Umbilical cord (tissue), 2 donors: ENCODE measurements around the gene CBARP. TPM values are rescaled to one million over a fixed set of nuclear protein-coding genes. Genes with fewer than 3 reads are reported as not detected.
"Not testable (repeated sequence)": the region's sequence is repeated elsewhere in the genome, so short reads cannot be mapped to it uniquely, and the experiment has no call there.

Source experiments
- DNase-seq: peaks from one replicate; pipeline ENCODE4 v3.0.0-alpha.2; 2015; ENCODE audit warnings: low spot score
- total RNA-seq: library from RNA; depleted of rRNA; stranded (reverse); fragments of >200 nt; gene quantifications from one replicate; pipeline ENCODE4 v1.2.3, GENCODE V29; 2014; ENCODE audit warnings: low replicate concordance; ENCODE audit not compliant: insufficient read depth

CBARP gene
- total RNA-seq, 1 donor from 2014 or later, result not detected

- peak; percentile 87 for DNase-seq
Observed at GRCh38 chr19:1253514-1254080, 15.8 kb upstream of the CBARP start.

DNA sequence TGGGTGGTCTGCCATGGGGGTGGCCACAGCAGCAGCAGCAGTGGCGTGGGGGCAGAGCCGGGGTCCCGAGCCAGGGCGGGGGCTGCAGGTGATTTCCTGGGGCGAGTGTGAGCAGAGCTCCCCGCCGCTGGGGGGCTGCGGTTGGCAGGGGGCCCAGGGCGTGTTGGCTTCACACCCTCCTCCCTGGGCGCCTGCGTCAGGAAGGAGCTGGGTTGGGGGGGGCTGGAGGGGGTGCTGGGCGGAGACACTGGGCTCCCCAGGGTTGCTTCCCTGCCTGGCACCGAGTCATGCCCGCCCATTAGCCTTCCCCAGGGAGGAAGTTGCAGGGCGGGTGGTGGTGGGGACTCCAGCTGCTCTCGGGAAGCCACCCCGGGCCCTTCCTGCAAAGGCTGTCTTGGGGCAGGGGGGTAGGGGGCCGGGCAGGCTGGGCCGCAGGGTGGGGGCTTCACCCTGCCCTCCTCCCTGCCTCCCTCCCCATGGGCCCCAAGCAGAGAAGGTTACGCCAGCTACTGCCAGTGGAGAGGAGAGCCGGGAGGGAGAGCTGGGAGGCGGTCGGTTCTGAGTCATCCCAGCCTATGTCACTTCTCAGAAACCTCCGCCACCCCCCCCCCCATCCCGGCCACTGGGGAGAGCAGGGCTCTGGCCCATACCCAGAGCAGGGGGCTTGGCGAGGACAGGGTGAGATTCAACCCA lies 15.2 kb upstream of the CBARP start:
- DNase-seq, result peak; percentile 97

- peak; percentile 90 for DNase-seq
Observed at GRCh38 chr19:1252221-1252820, 14.5 kb upstream of the CBARP start.

- DNase-seq, result peak; percentile 85
Observed at GRCh38 chr19:1251330-1252220, 13.8 kb upstream of the CBARP start.

- peak; percentile 79 for DNase-seq
Observed at GRCh38 chr19:1250437-1251260, 12.8 kb upstream of the CBARP start.

GRCh38 chr19:1249990-1250436 lies 12.2 kb upstream of the CBARP start:
- DNase-seq, result no peak

DNA sequence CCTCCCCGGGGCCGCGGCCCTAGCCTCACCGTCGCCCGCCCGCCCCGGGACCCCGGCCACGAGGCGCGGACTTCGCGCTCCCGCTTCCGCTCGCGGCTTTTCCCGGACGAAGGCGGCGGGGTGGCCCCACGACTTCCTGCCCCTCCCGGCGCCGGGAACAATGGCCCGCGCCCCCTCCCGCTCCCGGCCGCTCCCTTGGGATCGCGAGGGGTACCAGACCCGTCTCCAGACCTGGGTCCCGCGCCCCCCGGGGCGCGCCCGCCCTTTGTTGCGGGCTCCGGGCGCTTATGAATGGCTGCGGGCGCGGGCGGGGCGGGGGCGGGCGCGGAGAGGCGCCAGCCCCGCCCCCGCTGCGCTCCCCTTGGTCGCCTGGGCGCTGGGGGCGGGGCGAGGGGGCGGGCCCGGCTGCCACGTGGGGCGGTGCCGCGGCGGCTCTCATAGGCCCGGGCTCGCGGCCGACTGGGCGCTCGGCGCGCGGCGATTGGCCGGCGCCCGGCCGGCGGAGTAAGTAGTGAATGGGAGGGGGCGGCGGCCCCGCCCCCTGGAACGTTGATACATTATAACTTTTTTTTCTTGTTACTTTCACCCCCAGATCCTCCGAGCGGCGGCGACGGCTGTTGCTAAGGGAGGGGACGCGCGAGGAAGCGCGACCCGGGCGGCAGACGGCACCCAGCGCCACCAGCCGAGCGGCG lies 11.6 kb upstream of the CBARP start:
- DNase-seq, result peak; percentile 96

GRCh38 chr19:1248786-1249297 lies 11.0 kb upstream of the CBARP start:
- DNase-seq, result peak; percentile 88

DNA sequence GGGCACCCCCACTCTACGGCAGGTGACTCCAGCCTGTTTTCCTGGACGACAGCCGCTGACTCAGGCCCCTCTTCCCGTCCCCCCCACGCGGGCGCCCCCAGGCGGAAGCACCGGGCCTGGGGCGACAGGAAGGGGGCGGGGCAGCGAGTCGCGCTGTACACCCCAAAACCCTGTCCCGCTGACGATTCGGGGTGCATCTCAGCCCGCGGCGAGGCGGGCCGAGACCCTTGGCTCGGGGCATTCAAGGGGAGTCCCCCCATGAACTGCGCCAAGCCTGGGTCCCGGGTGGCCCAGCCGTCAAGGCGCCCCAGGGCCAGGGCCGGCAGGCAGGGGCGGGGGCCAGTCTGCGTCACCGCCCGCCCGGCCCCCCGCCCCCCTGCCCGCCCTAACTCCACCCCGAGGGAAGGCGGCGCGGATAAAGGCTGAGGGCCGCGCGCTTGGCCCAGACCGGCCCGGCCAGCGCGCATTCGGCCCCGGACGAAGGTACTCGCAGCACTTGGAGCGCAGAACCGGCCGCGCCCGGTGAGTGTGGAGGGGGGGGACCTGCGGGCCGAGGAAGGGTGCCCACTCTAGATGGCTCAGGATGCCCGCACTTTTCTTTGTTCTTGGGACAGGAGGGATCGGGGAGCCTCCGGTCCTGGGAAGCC lies 10.5 kb upstream of the CBARP start, which contains the start of gene MIDN:
MIDN (plus strand) TSS at position 445 of the 647 bp plus-strand sequence. CDS start 1,714 bp downstream, outside the sequence.
- DNase-seq, result peak; percentile 87

DNA sequence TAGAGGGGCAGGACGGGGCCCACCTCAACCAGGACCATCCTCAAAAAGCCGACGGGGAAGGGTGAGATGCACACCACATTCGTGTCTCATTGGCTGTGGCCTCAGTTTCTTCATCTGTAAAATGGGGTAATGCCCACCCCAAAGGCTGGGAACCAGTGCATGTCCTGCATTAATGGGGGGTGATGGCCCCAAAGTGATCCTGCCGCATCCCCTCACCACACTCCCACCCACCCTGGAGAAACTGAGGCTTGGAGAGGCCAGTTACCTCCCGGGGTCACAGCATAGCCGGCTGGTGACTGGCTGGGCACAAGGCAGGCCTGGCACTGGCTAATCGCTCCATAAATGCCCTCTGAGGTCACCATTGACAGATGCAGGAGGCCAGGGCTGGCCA lies 9.9 kb upstream of the CBARP start:
- DNase-seq, result no peak

- not testable (repeated sequence) for DNase-seq
Observed at GRCh38 chr19:1246265-1247087, 8.7 kb upstream of the CBARP start.

- no peak for DNase-seq
Observed at GRCh38 chr19:1245494-1246264, 7.9 kb upstream of the CBARP start.

DNA sequence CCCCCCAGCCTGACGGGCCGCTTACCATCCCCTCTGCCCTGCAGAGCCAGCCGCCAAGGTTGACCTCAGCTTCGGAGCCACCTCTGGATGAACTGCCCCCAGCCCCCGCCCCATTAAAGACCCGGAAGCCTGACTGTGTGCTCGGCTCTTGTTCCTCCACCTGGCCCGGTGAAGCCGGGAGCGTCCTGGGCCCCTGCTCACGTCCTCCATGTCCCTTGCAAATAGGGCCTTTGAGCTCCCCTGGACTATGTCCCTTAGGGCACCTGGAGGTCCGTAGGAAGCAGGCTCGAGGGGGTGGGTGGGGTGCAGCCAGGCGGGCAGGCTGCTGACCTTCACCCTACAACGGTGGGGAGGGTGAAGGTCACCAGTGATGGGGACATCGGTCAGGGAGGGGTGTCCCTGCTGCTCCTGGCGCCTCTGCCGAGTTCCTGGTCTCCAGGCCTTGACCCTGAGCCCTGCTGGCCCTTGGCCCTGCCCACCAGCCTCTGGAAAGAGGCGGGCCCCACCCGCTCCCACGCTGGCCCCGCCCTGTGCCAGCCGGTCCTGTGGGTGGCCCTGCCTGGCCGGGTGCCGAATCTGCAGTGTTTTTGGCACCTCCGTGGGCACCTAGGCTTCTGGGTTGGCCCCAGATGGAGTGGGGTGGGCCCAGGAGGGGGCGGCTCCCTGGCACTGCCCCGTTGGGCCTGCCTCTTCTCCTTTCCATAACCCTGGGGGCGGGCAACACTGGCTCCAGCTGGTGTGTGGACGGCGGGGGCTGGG lies 7.1 kb upstream of the CBARP start:
- no peak for DNase-seq

DNA sequence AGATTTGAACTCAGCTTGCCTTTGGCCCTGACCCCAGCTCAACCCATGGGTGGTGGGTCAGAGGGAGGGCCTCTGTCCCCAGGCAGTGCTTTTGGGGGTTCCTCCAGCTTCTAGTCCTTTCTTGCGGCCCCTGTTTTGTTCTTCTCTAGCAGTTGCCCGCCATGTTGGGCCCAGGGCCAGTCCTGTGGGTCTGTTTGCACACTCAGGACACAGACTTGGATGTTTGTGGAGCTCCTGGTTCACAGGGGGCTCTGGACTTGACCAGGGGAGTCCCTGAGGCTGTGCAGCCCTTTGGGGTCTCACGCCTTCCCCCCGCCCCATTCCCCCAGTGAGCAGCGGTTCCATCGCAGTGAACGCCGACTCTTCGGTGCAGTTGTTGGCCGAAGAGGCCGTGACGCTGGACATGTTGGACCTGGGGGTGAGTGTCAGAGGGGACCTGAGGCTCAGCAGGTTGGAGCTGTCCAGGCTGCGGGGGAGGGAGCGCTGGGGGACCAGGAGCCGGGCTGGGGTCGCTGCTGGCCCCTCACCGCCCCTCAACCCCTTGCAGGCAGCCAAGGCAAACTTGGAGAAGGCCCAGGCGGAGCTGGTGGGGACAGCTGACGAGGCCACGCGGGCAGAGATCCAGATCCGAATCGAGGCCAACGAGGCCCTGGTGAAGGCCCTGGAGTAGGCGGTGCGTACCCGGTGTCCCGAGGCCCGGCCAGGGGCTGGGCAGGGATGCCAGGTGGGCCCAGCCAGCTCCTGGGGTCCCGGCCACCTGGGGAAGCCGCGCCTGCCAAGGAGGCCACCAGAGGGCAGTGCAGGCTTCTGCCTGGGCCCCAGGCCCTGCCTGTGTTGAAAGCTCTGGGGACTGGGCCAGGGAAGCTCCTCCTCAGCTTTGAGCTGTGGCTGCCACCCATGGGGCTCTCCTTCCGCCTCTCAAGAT lies 6.2 kb upstream of the CBARP start:
- DNase-seq, result peak; percentile 87

DNA sequence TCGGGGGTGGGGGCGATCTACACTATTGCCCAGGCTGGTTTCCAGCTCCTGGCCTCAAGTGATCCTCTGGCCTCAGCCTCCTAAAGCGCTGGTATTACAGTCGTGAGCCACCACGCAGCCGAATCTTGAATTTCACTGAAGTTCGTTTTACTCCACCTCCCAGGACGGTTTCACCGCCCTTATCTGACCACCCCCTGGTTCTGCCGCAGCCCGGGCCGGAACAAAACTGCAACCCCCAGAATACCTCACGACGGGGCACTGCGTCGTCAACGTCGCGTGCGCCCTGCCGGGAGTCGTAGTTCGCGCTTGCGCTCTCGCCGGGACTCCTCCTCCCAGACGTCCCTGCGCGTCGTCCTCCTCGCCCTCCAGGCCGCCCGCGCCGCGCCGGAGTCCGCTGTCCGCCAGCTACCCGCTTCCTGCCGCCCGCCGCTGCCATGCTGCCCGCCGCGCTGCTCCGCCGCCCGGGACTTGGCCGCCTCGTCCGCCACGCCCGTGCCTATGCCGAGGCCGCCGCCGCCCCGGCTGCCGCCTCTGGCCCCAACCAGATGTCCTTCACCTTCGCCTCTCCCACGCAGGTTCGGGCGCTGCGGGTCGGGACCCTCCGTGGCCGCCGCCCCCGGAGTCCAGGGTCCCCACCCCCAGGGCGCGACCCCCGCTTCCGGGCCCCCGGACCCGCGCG lies 3.8 kb upstream of the CBARP start, which contains the start of gene ATP5F1D:
ATP5F1D (plus strand) TSS at position 335 of the 679 bp plus-strand sequence; CDS start at position 435, 100 bp downstream.
- DNase-seq, result peak; percentile 96
